HPDE6-E6E7 (cell line): ENCODE data around the gene TAF10.

Source experiments
- DNase-seq: peaks from one replicate; pipeline ENCODE4 v3.0.0; 2011; ENCODE audit warnings: missing footprints; ENCODE audit errors: extremely low spot score

The TAF10 gene

DNA sequence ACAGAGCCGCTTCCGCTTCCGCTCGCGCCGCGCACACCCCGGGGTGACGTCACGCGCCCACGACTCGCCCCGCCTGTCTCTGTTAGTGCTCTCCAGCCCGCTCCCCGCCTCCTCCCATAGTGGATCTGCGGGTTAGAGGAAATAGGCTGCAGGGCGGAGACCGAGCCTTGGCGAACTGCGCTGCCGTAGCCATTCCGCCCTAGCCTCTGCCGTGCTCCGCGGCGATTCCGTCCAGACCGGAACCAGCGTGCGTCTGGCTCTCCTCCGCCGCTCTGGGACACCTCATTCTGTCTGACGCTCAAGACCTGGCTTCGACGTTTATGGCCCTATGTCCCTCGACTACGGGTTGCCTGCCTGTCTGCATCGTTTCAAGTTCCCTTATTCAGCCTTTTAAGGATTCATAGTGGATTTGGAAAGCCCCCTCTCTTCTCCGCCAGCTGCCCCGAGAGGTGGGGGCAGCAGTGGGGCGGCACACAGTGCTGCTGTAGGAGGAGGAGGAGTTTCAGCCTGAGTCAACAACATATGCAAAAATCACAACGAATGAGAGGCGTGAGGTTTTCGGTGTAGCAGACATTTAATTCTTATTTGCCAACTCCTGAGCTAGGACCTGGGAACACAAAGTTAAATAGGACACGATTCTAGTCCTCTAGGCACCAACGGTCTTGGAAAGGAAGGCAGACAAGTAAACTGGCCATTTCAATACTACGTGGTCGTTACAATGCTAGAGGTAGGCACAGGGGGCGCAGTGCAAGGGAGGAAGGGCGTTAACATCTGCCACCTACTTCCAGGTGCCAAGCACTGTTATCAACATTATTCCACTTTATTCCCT is at the start of gene TAF10:
Gene TAF10, minus strand, starts transcription at position 4 of the 829 bp plus-strand sequence. CDS start 27 bp downstream, outside the sequence.
- DNase-seq = peak; percentile 82

DNA sequence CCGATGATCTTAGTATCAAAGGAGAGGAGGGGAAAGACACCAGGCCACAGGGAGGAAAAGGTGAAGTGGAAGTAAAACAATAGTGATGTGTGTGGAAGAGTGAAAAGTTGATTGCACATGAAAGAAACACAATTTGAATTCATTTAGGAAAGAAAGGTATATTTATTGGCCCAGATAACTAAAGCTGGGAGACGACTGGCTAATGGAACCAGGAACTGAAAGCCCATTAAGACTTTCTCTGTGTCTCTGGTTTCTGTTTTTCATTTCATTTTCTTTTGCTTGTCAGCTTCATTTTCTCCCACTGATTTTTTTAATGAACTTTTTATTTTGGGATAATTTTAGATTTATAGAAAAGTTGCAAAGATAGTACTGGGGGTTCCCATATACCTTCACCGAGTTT is 48.7 kb upstream of the TAF10 start:
- no peak for DNase-seq

DNA sequence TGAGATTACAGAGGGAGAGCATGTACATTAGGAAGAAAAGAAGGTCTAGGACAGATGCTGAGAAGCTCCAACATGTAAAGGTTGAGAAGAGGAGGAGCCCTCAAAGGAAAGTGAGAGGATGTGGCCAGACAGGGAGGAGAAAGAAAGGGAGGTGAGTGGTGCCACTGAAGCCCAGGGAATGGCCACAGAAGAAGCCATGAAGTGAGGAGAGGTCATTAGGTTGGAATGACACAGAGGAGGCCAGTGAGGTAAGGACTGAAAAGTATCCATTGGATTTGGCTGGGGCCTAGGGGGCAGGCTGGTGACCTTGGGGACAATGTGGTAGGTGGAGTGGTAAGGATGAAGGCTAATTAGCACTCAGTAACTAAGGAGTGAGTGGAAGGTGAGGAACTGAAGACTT is 46.6 kb upstream of the TAF10 start:
- no peak for DNase-seq

DNA sequence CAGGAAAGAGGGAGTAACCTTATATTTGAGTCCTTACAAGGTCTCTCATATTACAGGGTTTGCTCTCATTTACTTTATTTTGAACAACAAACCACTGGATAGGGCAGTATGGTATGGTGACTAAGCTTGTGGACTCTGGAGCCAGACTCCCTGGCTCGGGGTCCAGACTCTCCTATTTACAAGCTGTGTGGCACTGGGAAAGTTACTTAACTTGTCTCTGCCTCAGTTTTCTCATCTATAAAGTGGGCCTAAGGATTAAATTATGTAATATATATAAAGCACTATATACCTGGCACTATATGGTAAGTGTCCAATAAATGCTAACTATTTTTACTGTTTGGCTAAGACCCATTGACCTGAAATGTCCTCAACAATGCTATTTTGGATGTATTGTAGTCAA is 45.3 kb upstream of the TAF10 start:
- DNase-seq = no peak

DNA sequence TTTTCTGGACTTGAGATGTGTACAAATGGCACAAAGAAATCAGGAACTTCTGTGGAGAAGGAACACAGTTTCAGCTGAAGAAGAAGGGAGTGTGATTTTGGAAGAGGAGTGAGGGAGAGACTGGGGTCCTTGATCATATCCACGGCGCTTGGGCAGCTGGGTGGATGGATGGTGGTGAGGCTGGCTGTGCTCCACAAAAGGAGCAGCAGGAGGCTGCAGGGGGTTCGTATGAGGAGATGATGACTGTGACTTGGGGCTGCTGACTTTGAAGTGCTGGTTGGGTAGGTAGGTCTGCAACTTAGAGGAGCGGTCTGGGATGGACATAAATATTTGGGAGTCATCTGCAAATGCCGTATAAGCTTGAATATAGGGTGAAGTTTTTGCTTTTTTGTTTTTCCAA is 44.9 kb upstream of the TAF10 start:
- DNase-seq = no peak

DNA sequence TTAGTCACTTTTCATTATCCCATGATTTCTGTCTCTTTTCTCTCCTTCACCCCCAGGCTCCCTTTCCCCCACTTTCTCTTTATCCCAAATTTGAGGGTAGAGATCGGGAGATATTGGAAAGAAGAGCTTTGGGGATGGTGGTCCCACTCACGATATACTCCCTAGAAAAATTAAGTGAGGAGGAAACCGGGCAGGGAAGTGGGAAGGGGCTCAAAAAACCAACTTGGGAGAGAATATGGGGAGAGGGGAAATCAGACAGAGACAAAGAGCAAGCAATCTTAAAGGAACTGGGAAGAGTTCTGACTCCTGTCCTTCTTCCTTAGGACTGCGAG is 44.5 kb upstream of the TAF10 start:
- no peak for DNase-seq

DNA sequence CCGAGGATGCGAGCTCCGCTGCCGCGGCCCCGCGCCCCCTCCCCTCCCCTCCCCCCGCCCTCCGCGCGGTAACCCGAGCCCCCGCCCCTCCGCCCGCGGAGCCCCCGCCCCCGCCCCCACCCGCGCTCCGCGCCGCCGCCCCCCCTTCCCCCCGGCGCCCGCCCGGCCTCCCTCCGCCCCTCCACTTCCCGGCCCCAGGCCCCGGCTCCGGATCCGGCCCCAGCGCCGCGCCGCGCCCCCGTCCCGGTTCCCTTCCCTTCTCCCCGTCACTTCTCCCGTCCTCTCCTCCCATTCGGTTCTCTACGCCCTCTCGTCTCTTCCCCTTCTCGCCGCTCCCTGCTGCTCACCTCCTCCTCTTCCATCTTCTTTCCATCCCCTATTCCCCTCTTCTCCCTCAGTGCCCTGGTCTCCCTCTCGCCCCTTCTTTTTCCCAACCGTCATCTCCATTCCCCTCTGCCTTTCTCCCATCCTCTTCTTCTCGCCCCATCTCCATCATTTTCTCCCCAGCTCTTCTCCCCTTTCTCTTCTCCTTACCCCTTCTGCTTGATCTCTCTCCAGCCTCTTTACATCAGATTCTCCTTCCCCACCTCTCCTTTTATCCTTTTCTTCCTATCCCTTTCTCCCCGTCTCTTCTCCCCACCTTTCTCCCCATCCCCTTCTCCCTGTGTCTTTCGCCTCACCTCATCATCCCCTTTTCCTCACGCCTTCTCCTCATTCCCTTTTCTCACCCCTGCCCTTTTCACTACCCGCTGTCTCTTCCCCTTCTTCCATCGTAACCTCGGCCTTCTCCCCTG is 44.0 kb upstream of the TAF10 start, which contains the start of gene DCHS1:
Gene DCHS1, minus strand, starts transcription at position 20 of the 794 bp plus-strand sequence. CDS start 14,196 bp downstream, outside the sequence.
- DNase-seq = no peak

DNA sequence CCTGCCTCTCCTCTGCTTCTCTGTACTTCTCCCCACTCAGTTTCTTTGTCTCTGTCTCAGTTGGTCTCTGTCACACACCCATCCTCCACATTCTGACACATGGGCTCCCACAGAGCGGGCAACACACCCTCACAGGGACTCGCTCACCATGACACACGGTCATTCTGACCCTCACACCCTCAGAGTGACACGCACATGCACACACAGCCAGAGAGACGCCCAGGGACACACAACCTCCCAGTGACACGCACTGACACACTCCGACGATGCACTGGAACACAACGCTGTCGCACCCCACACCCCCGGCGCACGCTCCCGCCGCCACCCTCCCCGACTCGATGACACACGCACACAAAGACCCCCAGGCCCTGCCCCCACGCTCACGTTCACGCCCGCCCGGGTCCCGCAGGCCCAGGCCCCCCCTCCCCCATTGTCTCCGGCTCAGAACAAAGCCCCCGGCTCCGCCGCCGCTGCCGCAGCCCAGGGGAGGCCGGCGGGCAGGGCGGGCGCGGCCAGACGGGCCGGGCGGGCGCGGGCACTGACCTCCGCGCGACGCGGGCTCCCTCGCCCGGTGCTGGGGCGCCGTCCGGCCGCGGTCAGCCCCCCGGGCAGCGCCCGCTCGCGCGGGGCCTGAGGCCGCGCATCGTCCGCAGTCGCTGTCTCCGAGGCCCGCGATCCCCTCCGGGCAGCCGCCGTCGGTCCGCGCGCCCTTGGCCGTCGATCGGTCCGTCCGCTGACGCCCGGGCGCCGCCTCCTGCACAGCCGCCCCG is 43.2 kb upstream of the TAF10 start:
- no peak for DNase-seq

DNA sequence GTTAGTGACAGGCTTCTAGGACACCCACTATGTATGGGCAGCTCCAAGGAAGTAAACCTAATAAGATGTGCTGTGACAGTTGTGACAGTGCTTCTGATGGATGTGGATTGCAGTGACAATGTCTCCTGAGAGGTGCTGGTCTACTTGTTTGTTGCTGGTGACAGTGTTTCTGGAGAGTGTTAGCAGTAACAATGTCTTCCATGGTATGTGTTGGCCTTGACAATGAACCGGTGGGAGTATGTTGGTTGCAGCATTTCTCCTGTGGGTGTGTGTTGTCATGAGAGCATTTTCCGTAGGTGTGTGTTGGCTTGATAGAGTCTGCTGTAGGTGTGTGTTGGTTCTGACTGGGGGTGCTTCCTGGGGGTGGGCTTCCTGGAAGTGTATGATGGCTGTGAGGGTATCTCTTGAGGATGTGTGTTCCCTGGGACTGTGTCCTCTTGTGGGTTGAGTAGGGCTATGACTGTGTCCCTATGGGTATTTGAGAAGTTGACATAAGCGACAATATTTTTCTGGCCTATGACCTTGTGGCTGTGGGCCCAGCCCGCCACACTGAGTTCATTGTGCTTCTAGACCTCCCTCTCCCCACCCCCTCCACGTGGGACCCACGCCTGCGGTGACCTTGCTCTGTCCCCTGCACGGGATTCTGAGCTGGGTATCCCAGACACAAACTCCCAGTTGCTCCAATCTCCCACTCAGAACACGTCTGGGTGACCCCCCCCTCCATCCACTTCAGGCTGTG is 42.4 kb upstream of the TAF10 start:
- no peak for DNase-seq

DNA sequence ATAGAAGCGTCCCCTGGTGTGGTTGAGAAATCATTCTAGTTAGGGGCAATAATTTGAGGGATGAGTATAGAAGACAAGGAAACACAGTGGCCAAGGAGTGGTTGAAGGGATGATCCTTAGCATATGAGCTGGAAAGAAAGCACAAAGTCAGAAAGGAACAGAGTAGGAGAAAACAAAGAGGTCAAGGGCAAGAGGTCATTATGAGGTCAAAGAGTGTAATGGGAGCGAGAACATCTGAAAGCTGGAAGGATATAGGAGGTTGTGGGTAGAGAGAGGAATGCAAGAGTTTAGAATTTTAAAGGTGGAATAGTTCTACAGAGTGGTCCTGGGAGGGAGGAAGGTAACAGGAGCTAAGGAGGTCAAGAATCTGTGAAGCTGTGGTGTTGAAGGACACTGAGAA is 41.6 kb upstream of the TAF10 start:
- no peak for DNase-seq

DNA sequence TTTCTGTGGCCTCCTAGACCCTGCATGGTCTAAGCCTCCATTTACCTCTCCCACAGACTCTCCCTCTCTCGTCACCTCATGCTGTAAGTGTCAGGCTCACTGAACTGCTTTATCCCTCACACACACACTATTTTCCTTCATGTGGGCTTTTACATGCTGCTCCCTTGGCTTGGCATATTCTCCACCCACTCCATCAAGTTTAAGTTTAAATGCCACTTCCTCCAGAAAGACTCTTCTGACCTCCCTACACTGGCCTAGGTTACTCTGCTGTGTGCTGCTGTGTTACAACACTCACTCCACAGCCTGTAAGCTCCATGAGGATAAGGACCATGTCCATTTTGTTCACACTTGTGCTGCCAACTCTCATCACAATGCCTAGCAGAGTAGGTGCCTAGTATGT is 41.1 kb upstream of the TAF10 start:
- no peak for DNase-seq

DNA sequence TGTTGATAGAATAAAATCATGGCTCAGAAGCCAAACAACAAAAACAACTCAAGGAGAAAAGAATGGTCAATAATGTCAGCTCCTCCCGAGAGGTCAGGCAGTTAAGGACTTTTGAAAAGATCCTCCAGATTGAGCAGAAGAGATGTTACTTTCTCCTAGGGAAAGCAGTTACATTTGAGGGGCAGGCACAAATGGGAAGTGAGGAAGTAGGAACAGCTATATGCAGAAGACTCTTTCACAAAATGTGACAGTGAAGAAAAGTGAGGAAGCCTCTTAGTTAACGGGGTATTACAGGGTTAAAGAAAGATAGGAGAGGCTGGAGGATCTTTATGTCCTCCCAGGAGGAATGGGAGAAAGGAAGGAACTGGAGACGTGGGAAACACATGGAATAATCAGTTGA is 40.2 kb upstream of the TAF10 start:
- DNase-seq = no peak

DNA sequence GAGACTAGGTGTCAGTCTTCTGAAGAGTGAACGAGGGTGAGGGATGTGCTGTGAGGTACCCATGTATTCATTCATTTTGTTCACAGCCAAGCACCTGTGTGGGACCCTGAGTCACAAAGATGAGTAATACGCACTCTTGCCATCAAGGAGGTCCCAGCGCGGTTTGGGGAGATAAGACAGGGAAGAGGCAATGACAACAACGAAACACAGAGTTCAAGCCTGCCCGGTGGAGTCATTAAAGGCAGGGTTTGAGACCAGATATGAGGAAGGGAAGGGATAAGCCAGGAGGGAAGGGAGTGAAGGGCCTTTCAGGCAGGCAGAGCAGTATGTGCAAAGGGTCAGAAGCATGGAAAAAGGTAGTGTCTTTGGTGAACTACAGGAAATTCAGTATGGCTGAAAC is 39.0 kb upstream of the TAF10 start:
- no peak for DNase-seq

DNA sequence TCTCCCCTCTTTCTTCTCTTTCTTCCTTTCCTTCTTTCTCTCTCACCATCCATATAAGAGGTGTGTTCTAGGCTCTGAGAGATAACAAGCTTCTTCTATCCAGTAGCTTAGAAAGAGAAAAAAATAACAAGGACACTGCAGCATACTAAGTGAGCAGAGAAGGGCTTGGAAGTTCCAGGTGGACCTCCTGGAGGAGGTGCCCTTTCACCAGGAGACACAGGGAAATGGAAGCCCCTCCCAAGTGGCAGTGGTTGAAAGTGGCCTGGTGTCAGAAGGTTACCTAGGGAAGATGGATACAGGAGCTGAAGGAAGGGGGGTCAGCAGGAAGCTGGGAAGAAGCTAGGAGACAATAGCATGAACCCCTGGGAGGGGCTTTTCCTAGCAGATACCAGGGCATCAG is 38.1 kb upstream of the TAF10 start:
- no peak for DNase-seq

DNA sequence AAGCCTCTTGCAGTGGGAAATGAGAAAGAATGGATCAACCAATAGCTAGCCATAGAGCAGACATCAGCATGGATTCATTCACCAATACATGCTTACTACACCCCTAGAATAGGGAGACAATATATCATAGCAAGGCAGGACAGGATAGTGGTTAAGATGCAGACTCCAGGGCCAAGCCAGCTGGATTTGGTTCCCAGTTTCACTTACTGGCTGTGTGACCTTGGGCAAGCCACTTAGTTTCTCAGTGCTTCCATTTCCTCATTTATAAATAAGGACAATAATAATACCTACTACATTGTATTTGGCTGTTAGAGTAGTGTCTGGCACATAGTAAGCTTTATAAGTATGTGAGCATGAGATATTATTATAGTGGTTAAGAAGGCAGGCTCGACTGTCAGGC is 36.5 kb upstream of the TAF10 start:
- no peak for DNase-seq

DNA sequence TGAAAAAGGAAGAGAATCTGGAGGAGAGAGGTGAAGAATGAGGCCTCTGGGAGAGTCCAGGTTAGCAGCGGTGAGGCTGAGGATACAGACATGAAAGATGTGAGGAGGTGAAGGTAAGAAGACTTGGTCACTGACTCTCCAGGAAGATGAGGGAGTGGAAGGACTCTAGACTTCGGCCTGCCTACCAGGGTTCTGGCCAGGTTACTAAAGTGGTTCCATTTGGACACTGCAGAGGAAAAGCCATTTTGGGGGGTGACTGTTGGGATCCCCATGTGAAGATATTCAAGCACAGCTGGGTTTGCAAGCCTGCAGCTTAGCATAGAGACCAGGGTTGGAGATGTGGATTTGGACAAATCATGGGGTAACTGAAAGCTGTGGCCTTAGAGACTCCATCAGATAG is 35.8 kb upstream of the TAF10 start:
- no peak for DNase-seq

DNA sequence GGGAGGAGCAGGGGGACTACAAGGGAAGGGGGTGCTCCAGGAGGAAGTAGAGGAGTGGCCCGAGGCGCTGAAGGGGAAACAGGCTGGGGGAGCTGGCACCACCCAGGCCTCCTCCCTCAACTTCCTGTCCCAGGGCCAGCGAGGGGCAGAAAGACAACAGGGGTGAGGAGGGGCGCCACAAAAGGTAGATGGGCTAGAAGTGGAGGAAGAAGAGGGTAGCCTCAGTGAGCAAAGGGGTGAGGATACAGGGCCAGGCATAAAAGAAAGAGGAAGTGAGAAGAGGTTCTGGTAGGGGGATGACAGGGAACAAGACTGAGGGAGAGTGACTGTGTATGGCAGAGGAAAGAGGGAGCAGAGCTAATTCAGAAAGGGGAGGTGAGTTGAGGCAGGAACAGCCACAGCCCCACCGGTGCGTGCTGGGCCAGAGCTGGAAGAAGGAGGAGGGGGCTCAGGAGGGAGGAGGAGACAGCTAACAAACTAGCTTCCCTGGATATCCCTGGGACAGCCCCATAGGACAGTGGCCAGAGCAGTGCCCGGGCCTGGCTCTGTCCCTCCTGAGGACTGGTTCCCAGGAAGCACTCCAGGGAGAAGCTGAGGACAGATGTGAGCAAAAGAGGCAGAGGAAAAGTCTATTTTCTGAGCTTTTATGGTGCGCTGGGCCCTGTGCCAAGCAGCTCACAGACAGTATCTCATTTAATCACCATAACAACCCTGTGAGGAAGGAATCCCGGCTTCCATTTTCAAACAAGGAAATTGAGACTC is 35.1 kb upstream of the TAF10 start:
- no peak for DNase-seq

DNA sequence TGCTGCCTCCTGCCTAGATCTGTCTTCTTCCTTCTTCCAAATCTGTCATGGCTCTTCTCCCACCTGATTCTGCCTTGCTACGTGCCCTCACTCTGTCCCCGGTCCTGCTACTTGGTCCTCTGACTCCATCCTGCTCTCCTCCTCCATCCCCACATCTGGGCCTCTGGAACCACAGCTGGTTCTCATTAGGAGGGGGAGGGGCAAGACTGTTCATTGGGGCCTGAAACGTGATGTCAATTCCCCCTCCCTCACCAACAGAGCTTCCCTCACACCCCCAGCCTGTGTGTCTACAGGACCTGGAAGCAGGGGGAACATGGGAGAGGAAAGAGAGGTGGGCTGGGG is 34.5 kb upstream of the TAF10 start:
- DNase-seq = no peak

DNA sequence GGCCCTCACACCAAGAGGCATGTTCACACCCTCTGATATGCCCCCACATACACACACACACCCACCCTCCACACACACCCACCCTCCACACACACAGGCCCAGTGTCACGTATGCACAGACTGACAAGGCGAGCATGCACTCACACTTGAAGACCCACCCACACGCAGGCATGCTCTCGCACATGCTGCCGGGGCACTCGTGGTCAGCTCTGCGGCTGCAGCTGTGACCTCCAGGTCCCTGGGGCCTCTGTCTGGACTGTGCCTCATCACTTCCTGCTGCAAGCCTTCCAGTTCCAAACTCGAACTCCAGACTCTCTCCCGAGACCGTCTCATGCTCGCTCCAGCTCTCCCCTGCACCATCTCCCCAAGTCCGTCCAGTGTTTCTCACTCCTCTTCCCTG is 34.1 kb upstream of the TAF10 start:
- no peak for DNase-seq

DNA sequence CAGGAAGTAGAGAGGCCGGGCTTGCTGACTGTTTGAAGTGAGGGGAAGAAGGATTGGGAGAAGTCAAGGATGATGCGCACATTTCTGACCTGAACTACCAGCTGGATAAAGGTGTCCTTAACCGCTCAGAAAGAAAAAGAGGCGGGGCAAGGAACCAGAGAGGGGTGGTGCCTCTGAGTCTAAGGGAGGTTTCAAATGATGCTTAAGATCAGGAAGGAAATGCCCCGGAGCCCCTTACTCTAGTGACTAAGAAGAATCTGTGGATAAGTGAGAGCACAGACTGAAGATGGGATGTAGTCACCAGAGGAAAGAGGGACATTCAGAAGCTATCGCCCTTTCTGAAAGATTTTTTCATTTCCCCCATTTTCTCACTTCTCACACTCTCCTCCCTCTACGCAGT is 30.9 kb upstream of the TAF10 start:
- no peak for DNase-seq
